Globus pallidus (tissue), 1 donor: ENCODE data around the gene DPP6.

Source experiments
- DNase-seq: peaks from one replicate; pipeline ENCODE4 v3.0.0-alpha.2; 2015; ENCODE audit warnings: low spot score

DPP6 gene

DNA sequence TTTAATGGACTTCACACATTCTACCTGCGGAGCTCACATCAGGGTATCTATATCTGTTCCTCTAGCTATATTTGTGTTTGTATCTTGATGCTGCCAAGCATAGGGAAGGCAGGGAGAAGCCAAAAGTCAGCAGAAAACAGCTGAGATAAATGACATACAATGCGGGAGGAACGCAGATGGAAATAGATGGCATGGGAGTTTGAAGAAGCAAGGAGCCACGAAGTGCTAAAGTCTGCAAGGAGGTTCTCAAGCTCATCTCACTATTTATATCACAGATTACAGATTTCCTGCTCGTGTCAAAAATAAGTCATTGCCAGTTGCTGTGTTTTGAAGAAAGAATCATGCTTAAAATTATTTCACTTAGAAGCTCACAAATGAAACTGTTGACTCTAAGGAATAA lies 180.5 kb downstream of the DPP6 start:
- no peak for DNase-seq

DNA sequence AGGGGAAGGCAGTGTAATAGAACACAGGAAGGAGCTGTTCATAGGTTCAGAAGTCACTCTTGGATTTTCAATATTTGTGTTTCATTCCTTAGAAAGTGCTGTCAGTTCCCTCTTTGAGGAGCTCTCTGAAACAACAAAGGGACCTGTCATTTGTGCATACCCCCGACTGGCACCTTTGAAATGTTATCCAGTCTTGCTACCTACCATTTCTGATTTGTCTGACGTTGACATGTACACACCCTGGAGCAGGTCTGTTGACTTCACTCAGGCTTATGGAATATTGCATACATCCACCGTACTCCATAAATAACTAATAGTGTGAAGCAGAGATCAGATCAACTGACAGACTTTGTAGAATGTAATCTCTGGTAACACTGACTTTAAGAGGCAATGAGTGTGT lies 189.8 kb downstream of the DPP6 start:
- no peak for DNase-seq

DNA sequence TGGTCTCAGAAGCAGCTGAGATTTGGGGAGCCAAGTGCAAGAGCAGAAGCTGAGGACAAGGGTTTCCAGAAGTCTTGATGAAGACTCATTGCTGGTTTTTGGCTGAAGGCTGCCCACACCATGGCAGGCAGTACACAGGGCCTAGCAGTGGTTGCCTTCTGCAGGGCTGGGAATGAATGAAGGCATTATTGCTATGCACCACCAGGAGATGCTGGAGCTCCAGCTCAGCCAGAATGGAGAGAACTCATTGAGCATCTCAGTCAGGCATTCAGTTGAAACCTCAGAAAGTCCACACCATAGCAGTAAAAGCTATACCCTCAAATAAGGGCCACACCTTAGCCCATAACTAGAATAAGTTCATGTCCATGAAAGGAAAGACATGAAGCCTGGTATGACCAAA lies 190.5 kb downstream of the DPP6 start:
- DNase-seq, result no peak

DNA sequence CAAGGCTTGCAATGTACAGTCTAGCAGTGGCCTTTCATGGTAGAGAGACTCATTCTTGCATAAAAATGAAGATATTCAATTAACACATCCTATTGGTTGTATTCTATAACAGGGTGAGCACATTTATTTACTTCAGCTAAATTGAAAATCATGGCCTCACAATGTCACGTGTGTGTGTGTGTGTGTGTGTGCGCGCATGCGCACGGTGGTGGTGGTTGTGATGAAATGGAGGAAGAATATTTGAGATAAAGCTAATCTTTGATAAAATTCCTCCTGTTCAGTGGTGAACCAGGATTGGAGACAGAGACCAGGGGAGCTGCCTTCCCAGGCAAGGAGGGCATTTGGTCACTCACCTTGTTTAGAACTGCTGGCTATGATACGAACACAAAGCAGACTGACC lies 199.8 kb downstream of the DPP6 start:
- no peak for DNase-seq

DNA sequence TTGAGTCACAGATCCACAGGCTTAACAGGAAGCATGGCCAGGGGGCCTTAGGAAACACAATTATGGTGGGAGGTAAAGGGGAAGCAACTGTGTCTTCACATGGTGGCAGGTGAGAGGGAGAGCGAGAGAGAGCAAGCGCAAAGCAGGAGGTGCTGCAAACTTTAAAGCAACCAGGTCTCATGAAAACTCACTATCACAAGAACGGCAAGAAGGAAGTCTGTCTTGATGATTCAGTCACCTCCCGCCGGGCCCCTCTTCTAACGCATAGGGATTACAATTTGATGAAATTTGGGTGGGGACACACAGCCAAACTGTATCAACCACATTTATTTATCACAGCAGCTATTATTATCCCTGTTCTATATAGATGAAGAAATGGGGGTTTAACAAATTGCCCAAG lies 201.6 kb downstream of the DPP6 start:
- DNase-seq, result no peak

DNA sequence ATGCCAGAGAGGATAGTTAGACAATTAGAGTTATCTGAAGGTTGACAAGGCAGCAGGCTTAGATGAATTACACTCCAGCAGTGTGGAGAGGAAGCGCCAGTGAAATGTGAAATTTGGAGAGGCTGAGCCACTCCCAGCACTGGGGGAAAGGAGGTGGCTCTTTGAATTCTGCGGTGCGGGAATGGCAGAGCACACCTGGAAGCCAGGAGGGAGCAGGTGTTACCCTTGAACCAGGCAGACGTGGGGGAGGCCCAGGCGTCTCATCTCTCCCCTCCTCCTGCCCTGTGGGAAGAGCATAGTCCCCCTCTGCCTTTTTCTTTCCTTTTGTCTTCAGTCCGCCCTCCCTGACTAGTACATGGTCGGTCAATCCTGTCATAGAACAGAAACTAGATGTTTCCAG lies 203.1 kb downstream of the DPP6 start:
- peak; percentile 11 for DNase-seq

DNA sequence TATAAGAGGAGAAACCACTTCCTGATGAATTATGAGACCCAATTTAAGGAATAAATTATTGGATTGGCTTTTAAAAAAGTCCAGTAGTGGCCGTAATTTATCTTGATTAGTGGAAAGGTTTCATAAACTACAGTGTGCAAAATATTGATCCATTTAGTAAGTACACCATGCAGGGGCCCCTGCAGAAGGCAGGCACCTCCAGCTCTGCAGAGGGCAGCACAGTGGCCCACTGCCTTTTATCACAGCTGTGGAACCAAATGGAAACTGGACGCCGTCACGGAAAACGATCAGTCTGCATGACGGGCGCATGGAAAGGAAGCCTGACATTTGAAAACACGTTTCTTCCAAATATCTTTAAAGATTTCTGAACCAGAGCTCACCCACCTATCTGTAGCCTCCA lies 204.0 kb downstream of the DPP6 start:
- no peak for DNase-seq

DNA sequence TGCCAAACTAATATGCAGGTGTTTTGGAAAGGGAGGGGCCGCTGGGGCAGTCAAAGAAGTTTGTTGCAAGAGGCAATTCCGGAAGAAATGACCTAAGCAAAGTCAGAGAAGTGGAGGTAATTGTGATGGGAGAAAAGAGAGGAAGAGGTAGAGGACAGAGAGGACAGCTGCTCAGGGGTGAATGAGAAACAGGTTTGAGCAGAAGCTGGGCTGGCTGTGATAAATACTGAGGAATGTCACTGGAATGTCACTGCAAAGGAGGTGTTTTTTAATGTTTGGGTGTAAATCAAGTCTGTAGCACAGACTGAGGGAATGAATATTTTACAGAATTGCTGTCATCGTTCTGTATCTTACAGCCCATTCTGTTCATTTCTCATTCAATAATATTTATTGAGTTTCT lies 207.2 kb downstream of the DPP6 start:
- DNase-seq, result no peak

DNA sequence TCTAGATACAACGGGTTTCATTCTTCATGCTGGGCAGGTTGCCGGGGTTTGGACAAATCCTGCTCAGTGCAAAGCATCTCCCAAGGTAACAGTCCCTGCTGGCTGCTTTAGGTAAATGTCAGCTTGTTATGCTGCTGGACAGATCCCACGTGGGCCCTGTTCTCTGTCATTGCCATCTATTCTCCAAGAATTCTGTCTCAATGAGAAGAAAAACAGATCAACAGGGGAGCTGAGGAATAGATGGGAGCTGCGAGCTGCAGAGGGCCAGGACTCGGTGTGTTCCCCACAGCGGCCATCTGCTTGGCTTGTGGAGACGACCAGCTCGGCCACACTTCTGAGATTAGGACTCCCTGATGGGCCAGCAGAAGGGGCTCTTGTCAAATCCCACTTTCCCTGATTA lies 235.2 kb downstream of the DPP6 start:
- DNase-seq, result no peak

DNA sequence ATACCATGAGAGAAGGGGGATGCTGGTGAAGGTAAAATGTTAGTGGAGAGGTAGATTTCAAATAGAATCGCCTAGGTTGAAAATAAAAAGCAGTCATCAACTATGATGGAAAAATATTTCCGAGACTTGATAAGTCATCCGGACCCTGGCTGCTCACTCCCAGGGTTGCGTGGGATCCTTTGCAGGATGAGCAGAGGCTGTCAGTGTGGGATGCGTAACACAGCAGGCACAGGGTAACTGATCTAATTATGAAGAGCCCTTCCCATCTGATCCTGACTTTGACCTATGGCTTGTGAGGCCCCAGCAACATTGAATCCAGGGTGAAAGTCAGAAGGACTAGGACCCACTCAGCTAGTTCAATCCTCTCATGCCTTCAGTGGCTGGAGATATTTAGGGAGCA lies 236.9 kb downstream of the DPP6 start:
- no peak for DNase-seq

DNA sequence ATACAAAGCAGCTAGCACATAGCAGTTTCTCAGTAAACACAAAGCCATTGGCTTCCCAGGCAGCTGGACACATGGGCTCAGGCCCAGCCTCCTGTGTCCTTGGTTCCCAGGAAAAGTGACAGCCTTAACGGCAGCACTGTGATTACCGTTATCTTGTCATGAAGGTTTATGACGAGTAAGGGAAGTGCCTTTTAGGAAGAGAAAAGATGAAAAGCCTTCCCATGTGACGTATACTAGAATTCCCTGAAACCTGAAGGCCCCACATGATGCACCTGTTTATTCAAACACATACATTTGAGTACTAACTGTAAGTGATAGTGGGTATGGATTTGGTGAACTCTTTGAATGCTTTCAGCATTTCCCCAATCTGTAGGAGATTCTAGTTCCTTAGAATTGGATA lies 244.2 kb downstream of the DPP6 start:
- no peak for DNase-seq

DNA sequence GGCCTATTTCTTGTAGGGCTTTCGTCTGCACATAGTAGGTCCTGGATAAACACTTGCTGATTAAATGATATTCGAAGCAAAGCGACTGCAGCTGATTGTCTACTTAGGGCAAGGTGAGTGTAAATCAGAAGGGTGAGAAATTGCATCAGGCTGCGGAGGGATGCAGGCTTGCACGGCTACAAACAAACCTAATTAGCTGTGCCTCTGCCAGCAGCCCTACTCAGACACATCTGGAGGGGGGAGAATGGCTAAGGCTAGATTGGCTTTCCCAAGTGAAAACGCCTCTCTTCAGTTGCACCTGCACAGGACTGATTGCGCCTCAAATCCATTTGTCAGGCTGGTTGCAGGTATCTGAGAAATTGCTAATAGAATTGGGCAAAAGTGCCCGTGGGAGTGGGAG lies 247.5 kb downstream of the DPP6 start:
- no peak for DNase-seq

DNA sequence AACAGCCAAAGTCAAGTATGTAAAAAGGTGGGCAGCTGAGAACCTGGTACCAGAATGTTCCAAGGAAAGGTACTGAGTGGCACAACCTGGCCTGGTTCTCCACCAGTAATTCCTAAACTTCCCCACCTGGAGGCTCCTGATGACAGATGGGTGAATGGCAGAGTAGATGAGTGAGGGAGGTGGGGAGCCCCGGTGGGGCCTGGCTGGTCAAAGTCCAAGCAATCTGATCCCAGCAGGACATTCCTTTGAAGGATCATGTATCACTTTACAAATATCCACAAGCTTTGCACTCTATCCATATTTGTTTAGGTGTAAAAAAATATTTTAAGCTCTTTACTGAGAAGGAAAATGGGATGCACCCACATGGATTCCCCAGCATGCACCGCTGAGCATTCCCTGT lies 250.2 kb downstream of the DPP6 start:
- no peak for DNase-seq

DNA sequence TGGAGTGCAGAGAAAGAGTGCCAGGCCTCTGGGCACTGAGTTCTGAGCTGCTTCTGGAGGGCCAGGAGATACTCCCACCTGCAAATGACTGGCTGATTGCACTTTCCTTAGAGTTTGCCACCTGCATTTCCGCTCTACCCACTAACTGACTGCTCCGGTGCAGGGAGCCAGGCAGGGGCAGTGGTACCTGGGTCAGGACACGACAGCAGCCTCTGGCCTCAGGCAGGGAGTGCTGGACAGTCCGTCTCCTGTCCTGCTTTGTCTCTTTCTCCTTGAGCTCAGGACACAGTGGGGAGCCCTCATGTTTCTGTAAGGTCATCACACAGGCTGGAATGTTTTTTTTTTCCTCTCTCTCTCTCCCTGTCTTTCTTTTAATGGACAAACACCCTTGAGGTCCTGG lies 252.0 kb downstream of the DPP6 start:
- DNase-seq, result no peak

DNA sequence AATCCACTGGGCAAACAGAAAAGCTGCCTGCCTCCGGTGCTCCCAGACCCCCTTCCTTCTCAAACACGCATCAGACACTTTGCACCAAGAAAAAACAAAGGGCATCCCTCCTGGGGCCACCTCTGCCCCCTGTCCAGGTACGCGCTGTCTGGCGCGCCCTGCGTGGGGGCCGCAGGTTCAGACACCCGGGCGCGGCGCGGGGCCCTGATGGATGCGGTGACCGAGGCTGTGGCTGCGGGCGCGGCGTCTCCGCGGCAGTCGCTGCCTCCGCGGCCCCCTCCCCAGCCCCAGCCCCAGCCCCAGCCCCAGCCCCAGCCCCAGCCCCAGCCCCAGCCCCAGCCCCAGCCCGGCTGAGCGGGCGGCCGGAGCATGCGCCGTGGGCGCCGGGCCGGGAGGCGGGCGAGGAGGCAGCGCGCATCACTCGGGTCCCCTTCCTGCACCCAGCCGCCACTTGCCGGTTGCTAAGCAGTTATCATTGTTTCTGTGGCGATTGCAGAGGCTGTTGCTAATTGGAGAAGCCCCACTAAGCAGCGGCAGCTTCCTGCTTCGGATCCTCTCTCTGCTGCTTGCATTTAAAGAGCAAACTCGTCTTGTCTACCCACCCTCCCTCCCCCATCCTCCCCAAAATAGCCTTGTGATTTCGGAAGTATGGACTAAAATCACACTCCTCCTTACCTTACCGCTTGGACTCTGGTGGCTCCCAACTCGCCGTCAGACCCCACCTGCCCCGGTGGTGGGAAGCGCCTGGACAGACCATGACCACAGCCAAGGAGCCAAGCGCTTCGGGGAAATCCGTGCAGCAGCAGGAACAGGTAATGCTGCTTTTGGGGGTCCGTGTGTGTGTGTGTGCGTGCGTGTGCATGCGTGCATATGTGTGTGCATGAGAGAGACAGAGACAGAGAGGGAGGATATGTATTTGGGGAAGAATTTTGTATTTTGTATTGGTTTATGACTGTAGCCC lies 252.8 kb downstream of the DPP6 start:
- DNase-seq, result peak; percentile 11

DNA sequence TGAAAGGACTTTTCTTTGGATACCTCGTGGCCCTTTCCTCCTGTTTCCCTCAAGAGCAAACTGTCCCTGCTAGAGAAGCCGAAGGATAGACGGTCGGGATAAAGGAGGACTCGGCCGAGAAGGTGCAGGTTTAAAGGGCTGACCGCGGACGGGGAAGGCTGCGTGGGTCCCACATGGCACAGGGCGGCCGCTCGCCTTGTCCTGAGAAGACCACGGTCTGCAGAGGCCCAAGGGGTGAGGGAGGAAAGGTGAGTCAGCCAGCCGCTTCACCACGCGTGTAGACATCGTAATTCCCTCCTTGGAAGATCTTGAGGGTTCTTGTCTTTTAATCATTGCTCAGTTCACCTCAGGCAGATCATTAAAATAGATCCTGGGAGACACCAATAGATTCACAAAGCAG lies 253.8 kb downstream of the DPP6 start:
- DNase-seq, result no peak

DNA sequence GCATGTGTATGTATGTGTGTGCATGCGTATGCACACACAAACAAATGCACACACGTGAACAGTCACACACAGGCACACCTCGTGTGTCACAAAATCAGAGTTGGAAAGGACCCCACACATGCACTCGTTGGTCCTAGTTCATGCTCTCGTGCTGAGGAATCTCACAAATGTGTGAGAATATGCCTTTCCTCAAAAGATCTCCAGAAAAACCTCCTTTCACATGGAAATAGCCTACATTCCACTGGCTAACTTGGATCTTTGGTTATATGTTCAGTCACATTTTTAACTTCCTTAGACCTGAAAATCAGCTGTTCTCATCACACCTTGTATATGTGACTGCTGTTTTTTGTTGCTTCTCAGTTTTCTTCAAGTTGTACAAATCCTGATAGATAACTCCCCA lies 256.7 kb downstream of the DPP6 start:
- no peak for DNase-seq

DNA sequence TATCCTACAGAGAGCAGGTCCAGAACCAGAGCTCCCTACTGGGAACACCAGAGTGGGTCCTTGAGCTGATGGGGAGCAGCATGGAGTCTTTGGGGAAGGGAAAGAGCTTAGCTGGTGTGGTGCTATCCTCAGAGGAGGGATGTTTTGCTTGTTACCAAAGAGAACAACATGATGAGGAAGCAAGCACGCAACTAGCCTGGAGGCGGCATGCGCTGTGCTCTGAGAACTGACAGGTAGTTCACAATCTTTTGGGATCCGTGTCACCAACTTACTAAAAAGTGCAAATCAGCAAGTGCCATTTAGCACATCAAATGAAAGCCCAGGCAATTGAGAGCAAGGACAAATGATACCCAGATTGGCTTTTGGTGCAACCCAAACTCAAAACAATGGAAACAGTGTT lies 257.9 kb downstream of the DPP6 start:
- no peak for DNase-seq

DNA sequence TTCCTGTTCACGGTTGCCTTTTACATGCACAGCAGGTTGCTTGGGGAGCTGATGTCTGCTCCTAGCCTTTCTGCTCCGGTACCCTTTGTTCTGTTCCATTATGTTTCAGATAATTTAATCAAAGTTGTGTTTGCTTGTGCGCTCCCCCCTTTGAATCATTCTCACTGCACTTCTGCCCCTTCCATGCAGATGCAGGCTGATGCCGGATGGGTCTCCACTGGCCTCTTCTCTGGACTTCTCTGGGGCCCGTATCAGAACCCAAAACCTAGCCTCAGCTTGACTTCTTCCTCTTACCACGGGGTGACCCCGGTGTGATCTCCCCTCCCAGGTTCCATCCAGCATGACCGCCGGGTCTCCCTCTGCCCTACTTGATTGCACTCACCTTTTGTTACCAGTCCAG lies 272.0 kb downstream of the DPP6 start:
- DNase-seq, result no peak

DNA sequence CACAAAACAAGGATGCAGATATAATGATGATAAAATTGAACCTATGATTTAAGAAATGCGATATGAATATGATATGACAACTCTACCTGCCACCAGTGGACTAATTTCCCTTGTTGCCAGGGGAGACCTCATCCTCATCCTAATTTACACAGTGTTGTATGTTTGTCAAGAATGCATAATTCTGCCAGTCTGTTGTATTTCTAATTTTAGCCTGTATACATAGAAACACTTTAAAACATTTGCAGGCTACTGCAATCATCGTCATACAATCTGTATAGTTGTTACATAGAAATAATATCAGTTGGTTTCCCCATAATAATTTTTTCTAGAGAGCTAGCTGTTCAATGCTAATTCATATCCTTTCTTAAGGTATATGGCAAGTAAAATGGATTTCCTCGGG lies 274.2 kb downstream of the DPP6 start:
- no peak for DNase-seq

DNA sequence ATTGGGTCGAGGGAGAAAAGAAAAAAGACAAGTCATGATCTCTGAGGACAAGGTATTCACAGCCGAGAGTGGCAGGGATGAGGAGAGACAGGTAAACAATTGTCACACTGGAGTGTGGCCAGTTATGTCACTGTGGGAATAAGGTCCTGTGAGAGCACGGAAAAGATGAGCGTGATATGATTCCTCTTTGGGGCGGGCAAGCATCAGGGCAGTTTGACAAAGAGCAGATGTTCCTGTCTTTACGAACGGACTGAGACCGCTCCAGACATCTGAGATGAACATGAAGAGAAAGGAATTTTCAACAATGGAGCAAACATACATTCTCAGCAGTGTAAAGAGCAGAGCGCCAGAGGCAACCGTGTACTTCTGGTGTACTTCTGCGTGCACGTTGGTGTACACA lies 278.1 kb downstream of the DPP6 start:
- DNase-seq, result no peak

DNA sequence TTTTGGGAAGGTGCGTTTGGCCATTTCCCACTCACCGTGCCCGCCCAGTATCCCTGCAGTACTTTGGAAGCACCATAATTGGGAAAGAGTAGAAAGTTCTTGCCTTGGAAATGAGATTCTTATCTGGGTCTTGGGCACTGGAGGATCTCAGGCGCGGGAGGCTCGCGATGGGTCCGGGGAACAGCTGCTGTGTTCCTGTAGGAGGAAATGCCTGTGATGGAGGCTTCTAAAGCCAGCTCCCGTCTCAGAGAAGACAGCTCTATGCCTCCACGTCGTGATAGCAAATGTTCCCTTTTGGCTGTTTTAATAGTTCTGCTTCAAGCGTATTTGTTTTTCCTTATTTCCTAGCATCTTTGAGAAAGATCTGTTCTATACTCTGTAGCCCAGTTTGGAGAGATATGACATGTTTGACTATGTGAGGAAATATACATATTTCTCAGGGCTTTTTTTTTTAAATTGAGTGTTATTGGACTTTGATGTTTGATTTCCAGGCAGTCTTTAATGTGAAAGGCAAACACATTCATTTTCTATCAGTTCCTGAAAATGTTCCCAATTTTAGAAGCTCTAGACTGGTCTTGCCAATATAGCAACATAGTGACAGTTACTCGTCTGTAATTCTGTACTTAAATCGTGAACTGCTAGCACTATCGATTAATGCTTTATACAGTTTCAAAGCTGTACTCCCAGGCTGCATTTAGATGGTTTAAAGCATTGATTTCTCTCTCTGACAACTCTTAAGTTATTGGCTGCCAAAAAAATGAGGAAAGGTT lies 280.8 kb downstream of the DPP6 start:
- DNase-seq, result no peak

DNA sequence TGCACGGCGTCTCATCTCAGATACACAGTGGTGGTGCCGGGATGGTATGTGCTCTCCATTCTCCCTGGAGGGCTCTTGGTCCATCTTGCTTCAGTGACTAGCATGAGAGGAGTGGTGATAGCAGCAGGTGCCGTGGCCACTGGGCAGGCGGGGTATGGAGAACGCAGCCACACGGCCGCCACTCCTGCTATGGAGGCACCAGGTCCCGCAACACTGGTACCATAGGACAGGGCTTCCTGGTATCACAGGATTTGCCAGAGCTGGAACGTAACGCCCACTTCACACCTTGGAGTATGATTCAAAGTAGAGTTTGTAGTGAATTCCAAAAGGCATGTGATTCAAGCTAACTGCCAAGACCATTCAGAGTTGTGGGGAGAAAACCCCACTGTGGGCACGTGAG lies 284.1 kb downstream of the DPP6 start:
- DNase-seq, result no peak
